GM15510 (cell line): ENCODE data around the gene CLCN4.

Source experiments
- POLR2A ChIP-seq: IDR thresholded peaks from 3 replicates; pipeline ENCODE4 v1.6.1; 2011; ENCODE audit warnings: borderline replicate concordance; ENCODE audit not compliant: insufficient read length; ENCODE audit errors: extremely low read depth

Gene CLCN4

GRCh38 chrX:10168226-10168625 is 11.5 kb downstream of the CLCN4 start:
- TF ChIP-seq POLR2A, result no peak

GRCh38 chrX:10169175-10169574 is 12.4 kb downstream of the CLCN4 start:
- TF ChIP-seq POLR2A, result no peak

DNA sequence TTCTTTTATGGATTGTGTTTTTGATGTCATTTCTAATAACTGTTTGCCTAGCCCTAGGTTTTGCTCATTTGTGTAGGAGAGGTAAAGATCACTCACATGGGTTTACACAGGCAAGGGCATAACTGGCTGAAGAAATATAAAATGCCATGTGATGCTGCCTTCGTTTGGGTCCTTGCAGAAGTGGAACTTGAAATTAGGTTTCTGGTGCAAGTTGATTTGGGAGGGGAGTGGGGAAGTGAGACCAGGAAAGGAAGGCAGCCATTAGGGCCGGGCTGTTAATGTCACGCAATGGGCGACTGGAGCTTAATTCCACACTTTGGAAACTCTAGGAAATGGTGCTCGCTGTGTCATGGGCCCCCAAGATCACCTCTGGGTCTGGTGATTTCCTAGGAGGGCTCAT is 14.5 kb downstream of the CLCN4 start:
- no peak for TF ChIP-seq POLR2A

- no peak for TF ChIP-seq POLR2A
These were observed 16.1 kb downstream of the CLCN4 start for GRCh38 chrX:10172877-10173276.

DNA sequence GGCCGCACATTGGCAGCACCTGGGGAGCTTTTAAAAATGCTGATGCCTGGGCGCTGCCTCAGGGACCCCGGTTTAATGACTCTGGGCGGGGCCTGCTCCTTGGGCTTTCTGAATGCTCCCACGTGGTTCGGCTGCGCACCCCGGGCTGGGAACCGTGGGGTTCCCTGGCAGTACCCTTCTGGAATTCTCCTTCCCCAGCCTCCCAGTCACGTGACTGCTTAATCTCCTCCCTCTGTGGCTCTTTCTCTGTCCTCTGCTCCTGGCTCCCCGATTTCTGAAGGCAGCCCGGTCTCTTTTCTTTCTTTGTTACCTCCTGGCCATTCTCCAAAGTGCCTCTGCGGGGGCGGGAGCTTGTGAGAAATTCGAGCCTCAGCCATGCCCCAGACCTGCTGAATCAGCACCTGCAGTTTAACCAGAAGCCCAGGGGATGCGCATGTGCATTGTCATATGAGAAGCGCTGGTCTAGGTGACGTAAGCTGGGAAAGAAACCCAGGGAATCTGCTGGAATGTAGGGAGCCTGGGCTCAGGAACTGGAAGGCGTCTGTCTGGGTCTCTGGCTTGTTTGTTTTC is 16.6 kb downstream of the CLCN4 start:
- TF ChIP-seq POLR2A, result no peak

GRCh38 chrX:10174051-10174450 is 17.3 kb downstream of the CLCN4 start:
- no peak for TF ChIP-seq POLR2A

- TF ChIP-seq POLR2A, result no peak
These were observed 18.0 kb downstream of the CLCN4 start for GRCh38 chrX:10174810-10175209.

GRCh38 chrX:10175319-10175871 is 18.6 kb downstream of the CLCN4 start:
- no peak for TF ChIP-seq POLR2A

DNA sequence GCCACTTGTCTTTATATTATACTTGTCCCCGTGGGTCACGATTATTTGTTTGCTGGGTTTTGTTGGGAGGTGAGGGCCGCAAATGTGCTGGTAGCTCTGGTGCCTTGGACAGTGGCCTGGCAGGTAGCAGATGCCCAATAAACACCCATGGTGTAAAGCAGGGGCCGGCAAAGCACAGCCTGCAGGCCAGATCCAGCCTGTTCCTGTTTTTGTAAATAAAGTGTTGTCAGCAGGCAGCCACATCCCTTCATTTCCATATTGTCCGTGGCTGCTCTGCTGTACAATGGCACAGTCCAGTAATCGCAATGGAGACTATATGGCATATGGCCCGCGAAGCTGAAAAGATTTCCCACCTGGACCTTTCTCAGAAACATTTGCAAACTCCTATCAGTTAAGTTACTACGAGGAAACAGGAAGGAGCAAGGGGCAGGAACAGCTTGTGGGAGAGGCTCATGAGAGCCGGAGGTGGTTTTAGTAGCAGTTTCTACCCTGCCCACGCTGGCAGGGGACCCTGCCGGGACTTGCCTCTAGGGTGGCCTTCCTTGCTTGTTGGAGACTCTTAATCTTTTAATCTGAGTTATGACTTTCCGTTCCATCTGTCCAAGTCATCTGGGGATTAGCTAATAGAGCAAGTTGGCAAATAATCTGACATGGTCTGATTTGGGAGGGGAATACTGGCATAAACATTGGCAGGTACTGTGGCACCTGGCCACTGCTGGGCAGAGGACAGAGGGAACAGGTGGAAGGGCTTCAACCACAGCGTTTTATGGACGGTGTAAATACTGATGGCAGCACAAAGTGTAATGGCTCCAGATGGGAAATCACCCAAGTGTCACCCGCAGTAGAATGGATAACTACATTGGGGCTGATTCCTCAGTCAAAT is 19.6 kb downstream of the CLCN4 start:
- no peak for TF ChIP-seq POLR2A

DNA sequence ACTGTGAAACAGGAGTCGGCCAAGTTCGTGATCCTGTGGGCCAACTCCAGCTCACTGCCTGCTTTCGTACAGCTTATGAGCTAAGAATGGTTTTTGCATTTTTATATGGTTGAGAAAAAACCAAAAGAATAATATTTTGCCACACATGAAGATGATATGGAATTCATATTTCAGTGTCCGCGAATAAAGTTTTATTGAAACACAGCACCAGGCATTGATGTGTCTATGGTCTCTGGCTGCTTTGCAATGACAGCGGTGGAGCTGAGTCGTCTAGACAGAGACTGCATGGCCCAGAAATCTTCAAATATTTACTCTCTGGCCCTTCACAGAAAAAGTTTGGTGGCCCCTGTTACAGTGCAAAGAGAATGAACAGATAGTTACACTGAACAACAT is 20.2 kb downstream of the CLCN4 start:
- no peak for TF ChIP-seq POLR2A

- TF ChIP-seq POLR2A, result no peak
These were observed 20.8 kb downstream of the CLCN4 start for GRCh38 chrX:10177601-10178000.

- TF ChIP-seq POLR2A, result no peak
These were observed 22.2 kb downstream of the CLCN4 start for GRCh38 chrX:10178866-10179463.

DNA sequence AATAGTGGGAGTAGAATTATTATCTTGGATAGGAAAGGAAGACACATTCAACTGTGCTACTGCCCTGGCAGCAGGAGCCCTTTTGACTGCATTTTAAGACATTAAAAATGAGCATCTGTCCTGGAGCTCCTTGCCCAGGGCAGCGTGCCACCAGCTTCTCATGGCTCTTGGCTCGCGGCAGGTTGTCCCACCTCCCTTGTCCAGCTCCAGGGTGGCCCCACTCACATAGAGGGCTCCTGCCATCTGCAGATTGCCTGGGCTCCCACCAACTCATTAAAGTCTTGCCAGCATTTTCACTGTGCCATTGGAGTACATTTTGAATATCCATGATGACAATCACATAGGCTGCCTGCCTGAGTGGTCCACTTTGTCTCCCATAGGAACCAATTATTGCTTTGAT is 27.0 kb downstream of the CLCN4 start:
- TF ChIP-seq POLR2A, result no peak

DNA sequence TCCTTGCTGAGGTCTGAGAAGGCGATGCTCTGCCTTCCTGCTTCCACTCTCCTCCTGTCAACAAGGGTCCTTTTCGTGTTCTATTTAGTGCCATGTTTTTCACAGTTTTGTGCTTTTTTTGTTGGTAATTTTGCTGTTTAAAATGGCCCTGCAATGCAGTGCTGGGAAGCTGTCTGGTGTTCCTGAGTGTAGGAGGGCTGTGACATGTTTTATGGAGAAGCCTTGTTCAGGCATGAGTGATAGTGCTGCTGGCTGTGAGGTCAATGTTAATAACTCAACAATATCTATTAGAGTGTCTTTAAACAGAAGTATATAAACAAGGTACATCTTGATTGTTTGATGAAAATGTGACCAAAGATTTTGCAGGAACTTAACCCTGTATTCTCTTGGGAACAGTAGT is 27.6 kb downstream of the CLCN4 start:
- TF ChIP-seq POLR2A, result no peak

- no peak for TF ChIP-seq POLR2A
These were observed 29.6 kb downstream of the CLCN4 start for GRCh38 chrX:10186355-10186754.
